Left hindlimb (tissue), 1 donor: ENCODE results near the gene CDHR1.
"Not testable (repeated sequence)": the region's sequence is repeated elsewhere in the genome, so short reads cannot be mapped to it uniquely, and the experiment has no call there.

Experiments
- DNase-seq: peaks from one replicate; pipeline ENCODE4 v3.0.0-alpha.2; 2018

Gene CDHR1

DNA sequence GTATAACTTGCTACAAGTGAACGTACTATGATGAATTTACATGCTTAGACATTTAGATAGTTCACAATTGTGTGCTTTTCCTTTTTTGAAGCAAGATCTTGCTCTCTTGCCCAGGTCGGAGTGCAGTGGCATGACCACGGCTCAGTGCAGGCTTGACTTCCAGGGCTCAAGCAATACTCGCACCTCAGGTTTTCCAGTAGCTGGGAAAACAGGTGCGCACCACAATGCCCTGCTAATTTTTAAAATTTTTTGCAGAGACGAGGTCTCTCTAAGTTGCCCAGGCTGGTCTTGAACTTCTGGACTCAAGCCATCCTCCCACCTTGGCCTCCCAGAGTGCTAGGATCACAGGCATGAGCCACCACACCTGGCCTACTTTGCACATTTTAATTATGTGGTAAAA, 18.9 kb upstream of the CDHR1 start:
- DNase-seq, result no peak

DNA sequence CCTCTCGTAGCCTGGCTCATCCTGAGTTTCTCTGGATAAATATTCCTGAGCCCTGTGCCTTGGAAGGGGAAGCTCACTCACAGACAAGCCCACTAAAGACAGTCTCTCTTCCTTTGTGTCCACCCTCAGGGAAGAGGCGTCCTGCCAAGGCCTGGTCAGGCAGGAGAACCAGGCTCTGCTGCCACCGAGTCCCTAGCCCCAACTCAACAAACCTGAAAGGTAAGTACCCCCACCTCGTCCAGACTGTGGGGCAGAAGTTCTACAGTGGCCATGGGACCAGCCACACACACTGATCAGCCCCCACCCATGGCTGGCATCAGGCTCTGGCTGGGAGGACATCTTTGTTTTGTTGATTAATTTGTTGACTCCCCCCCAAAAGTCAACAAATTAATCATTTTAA, 18.0 kb upstream of the CDHR1 start:
- no peak for DNase-seq

DNA sequence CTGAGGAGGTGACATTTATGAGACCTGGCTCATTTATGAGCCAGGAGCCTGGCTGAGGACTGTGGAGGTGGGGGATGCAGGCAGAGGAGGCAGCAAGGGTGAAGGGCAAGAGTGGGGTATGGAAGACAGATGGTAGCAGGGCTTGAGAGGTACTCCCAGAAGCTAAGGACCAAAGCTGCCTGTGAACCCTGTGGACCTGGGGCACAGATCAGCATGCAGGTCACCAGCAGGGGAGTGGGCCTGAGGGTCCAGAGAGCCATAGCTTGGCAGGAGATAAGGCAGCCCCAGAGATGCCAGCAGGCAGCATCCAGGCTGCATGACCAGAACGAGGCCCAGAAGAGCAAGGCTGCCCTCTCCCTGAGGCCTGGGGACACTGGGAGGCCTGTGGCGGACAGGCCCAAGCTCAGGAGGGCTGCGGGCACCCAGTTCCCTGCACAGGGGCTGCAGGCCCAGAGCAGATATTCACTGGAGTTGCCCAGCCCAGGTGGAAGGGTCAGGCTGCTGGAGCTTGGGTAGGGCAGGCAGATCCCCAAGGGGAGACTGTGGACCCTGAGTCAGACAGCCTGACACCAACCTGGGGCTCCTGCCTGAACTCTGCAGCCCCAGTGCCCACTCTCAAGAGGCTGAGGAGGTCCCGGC, 17.4 kb upstream of the CDHR1 start:
- DNase-seq, result no peak

DNA sequence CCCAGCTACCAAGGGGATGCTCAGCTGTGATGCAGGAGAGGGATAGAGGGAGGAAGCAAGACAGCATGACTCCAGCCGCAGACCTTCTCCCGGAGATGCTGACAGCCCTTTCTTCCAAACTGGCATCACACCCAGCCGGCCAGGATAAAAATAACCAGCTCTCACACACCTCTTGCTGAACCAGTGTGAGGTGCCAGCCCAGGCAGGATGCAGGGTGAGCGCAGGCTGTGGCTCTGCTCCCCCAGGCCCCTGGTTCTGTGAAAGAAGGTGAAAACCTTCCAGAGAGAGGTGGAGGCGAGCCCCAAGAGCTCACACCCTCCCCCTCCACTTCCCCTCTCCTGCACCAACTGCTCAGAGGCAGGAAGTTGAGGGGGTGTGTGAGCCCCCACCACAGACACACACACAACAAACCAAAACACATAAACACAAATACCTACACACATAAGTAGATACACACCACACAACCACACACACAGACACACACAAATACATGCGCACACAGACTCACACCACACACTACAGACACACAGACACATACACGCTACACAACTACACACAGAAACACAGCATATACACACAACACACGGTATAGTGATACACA, 16.7 kb upstream of the CDHR1 start:
- DNase-seq, result no peak

DNA sequence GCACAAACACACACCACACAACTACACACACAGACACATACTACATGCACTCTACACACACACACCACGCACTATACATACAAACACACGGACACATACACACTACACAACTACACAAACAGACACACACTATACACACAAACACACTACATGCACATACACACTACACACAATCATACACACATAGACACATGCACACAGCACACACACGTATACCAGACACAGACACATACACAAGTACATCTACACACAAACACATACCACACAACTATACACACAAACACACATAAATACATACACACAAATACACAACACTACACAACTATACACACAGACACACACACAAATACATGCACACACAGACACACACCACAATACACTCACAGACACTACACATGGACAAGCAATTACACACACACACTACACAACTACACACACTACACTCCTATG, 16.2 kb upstream of the CDHR1 start:
- DNase-seq, result no peak

DNA sequence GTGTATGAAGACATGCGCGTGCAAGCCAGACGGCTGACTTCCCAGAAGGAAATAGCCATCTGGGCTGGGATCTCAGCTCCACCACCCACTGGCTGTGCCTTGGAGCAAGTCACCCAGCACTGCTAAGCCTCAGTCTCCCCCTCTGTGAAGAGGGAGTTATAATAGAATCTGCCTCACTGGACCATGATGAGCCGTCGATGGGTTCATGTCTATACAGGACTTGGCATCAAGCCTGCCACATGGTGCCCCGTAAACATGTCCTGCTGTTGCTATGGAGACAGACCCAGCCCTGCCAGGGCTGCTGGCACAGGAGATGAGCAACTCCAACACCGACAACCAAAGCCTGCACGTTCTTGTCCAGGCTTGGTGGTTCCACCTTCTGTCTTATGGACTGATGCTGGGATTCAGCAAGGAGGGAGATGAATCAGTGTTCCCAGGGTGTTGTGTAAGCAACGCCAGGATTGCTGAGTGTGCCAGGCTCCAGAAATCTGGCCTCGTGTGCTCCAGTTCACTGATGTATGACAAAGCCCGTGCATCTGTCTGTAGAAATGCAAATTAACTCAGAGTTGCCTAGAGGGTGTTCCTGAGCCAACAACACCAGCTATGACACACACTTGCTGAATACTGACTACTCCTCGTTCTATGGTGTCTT, 15.2 kb upstream of the CDHR1 start:
- DNase-seq, result no peak

DNA sequence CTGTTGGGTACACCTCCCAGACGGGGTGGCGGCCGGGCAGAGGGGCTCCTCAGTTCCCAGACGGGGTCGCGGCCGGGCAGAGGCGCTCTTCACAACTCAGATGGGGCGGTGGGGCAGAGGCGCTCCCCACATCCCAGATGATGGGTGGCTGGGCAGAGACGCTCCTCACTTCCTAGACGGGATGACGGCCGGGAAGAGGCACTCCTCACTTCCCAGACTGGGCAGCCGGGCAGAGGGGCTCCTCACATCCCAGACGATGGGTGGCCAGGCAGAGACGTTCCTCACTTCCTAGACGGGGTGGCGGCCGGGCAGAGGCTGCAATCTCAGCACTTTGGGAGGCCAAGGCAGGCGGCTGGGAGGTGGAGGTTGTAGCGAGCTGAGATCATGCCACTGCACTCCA, 14.0 kb upstream of the CDHR1 start:
- not testable (repeated sequence) for DNase-seq

DNA sequence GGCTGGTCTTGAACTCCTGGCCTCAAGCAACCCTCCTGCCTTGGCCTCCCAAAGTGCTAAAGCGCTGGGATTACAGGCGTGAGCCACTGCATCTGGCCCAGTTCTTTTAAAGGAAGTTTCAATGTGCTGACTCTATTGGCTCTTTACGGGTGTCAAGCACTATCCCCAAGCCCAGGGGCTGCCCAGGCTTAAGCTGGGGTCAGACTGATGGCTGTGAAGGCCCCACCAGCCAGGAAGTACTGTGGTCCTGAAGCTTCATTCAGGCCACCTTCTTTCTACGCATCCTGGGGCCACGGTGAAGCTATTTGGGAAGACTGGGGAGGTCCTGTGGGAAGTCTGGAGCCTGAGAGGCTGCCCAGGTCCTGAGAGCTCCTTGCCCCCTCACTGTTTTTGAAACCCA, 12.7 kb upstream of the CDHR1 start:
- DNase-seq, result no peak

DNA sequence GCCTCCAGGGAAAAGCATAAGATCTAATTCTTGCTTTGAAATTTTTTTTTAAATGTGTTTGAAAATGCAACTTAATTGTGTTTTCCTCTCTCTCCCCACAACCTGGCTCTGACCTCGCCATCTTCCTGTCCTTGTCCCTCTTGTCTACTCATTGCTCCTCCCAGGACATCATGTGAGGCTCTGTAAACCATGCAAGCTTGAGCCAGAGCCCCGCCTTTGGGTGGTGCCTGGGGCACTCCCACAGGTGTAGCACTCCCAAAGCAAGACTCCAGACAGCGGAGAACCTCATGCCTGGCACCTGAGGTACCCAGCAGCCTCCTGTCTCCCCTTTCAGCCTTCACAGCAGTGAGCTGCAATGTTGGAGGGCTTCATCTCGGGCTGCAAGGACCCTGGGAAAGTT, 9.8 kb upstream of the CDHR1 start:
- no peak for DNase-seq

DNA sequence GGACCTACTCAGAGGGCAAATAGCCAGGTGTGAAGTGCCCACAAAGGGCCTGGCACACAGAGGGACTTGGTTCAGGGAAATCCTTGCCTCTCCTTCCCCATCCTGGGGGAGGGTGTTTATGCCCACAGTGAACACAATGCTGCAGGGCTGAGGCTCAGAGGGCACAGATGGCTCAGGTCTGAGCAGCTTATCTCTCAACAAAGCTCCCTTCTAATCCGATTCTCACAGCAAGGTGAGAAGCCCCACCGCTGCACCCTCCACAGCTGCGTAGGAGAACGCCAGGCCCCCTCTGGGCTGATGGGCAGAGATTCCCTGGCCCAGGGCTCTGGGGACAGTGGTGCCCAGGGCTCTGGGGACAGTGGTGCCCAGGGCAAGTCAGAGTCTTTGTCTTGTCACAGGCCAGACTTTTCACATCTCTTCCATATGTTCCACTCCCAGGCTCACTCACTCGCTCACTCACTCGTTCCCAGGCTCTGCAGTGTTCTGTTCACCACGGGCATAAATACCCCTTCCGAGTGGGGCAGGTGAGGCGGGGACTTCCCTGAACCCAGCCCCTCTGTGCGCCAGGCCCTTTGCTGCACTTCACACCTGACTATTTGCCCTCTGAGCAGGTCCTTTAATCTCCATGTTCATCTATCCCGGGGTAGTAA, 8.7 kb upstream of the CDHR1 start:
- DNase-seq, result no peak

DNA sequence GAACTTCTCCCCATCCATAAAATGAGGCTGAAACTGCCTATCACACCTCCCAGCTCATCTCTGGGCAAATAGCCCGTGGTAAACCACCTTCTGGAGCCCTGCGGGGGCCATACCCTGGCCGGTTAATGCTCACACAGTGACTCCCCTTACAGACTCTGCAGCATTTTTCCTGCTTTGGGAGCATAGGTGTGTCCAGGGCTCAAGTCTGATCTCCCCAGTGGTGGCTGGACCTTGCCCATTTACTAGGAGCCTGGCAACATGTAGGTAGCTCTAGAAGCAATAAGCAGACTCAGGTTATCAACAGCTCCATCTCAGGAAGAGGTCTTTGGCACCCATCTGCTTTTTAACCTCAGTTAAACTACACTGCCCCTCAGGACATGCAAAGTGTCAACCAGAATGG, 5.5 kb upstream of the CDHR1 start:
- DNase-seq, result no peak

DNA sequence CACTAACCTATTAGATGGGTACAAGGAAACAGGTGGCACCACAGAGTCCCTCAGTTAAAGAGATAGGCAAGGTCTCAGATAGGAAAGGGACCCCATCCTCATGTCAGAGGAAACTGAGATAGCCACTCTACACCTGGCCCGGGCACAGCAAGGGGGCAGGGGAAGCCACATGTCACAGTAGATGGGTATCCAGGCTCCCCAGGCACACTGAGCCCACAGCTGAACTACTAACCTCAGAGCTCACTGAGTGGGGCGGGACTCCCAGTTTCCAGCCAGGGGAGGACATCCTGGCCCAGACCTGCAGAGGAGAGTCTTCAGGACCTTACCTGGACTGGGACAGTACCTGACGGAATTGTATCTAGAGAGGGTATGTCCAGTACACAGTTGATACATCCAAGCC, 3.7 kb upstream of the CDHR1 start:
- DNase-seq, result no peak

DNA sequence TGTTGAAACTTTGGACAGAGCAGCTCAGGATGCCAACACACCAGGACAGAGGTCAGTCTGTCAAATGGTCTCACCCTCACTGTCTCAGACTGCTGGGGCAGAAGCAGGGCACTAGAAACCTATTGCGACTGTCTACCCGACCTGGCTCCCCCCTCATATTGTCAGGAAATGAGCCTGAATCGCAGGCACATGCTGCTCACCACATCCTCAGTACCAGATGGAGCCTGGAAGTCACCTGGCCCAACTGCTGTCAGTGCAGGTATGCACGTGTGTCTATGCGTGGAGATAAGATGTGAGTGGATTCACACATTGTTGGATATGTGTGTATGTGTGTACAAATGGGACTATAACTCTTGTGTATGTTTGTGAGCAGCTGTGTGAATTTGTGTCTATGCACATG, 3.2 kb upstream of the CDHR1 start:
- no peak for DNase-seq

DNA sequence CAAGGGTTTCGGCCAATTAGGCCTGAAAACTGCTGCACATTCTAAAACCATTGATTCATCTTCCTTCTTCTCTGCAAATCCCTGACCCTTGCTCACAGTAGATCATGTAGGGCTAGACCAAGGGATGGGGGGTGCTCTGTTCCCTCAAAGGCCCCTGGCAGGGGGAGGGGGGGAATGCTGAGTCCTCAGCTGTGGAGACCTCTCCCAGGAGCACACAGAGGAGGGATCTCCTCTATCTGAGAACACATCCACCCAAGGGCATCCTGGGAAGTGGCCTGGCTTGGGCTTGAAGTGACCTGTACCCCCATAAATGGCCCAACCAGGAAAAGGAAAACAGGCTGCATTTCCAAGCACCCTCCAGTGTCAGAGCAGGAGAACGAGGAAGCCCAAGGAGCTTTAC, 1.0 kb upstream of the CDHR1 start:
- no peak for DNase-seq

DNA sequence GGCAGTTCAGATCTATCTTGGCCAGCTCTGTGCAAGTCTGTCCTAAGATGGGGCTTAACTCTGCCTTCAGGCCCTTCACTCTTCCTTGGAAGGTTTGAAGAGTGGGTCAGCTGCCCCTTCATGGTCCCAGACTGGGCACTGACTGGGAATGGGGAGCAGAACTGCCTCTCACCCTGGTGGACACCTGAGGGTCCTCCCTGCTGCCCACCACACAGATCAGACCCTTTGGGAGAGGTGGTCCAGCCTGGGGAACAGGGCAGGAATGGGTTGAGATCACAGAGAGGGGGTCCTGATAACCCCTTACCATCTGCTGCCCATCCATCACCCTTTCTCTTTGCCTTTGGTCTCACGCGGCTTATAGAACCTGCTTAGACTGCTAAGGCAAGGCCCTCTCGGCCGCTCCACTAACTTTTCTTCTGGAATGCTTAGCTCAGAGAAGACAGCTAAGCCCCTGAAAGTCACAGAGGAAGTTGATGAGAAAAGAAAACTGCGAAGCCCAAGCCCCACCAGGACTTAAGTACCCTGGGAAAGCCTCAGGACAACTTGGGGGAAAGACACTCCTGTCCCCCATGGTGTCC, 402 bp upstream of the CDHR1 start:
- no peak for DNase-seq

DNA sequence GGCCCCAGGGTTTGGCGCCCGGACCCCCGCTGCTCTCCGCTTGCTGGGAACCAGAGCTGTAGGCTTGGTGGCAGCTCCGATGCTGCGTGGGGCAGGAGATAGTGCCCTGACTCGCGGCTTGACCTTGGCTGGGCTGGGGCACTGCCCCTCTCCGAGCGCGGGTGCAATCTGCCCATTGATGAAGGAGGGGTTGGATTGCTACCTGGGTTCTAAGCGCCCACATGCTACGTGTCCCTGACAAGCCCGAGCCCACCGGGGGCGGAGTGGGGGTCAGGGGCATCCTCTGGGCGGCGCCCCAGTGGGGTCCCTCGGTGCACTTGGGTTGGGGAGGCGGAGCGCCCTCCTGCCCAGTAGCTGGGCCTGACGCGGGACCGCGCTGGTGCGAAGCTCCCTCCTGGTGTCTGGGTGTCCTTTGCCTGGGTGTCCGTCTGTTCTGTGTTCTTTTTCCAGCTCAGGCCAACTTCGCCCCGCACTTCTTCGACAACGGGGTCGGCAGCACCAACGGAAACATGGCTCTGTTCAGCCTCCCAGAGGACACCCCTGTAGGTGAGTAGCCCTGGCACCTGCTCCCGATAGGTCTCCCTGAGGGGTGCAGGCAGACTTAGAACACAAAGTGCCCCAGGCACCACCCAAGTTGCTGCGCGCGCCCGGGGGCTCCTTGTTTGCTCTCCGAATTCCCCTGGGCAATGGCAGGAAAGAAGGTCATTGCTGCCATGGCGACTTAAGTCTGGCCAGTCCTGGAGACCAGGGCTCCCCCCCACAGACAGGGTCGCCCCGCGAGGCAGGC, 900 bp downstream of the CDHR1 start:
- DNase-seq, result no peak

DNA sequence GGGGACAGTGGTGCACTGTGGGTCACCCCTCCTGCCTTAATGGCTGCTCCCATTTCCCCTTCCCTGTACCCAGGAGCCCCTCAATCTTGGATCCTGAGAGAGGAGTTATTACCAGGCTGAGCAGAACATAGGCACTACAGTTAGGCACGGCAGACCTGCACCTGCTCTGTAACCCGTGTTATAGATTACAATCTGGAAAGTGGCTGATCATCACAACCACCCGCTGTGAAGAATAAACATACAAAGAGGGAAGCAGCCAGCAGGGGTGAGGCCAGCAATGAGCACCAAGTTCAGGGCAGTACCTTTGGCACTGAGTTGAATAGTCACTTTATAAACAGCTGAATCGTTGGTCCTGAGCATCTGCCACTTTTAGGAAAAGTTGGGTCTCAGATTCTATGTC, 1.7 kb downstream of the CDHR1 start:
- DNase-seq, result no peak

DNA sequence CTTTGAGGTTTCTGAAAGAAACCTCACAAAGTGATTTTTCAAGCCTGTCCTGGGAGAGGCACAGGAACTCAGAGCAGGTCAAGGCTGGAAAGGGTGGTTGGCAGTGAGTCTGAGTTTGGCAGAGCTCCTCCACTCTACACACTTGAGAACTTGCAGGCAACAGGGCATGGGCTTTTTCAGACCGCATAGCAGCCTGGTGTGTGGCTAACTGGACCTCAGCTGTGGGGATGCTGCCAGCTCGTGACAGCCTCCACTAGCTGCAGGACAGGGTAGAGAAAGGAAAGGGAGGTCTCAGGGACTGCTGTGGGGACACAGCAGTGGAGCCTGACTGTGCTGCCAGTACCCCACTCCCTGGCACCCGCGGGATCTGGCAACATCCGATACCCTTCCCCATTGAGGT, 2.6 kb downstream of the CDHR1 start:
- no peak for DNase-seq

DNA sequence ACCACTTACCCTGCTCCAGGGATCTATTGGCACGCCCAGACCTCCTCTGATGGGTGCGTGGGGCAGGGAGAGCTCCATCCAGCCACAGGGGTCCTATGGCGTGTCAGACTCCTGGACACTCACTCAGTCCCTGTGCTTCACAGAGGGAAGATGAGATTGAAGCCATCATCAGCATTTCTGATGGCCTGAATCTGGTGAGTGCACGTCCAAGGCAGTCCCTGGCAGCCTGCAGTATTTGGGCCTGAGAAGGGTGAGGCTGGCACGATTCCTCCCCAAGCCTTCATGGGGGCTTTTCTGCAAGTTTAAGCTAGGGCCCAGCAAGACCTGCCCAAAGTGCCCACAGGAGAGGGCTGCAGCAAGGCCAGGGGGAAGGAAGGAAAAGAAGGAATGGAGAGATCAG, 3.3 kb downstream of the CDHR1 start:
- DNase-seq, result no peak

DNA sequence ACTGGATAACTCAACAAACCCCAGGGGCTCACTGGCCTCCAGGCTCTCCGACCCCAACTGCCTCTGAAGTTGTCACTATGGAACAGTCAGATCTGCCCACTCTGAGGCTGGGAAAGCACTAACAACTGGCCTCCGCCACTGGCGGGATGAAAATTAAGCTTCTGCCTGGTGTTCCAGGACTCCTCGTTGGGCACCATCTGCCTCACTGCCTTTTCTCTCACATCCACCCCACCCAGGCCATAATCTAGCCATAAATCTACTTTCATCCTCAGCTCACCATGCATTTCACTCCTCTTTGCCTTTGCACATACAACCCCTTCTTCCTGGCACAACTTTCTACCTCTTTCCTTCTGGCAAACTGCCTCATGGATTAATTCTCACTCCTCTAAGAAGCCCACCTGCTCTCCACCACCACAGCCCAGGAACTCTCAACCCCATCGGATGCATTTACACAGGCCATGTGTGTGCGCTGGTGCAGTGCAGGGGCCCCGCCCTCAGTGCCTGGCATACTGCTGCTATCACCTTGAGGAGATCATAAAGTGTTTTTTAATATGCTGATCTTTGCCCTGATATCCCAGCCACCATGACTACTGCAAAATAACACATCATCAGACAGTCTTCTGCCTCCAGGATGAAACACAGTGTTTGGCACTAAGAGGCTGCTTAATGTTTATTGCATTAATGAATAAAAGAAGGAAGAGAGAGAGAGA, 4.0 kb downstream of the CDHR1 start:
- DNase-seq, result no peak

DNA sequence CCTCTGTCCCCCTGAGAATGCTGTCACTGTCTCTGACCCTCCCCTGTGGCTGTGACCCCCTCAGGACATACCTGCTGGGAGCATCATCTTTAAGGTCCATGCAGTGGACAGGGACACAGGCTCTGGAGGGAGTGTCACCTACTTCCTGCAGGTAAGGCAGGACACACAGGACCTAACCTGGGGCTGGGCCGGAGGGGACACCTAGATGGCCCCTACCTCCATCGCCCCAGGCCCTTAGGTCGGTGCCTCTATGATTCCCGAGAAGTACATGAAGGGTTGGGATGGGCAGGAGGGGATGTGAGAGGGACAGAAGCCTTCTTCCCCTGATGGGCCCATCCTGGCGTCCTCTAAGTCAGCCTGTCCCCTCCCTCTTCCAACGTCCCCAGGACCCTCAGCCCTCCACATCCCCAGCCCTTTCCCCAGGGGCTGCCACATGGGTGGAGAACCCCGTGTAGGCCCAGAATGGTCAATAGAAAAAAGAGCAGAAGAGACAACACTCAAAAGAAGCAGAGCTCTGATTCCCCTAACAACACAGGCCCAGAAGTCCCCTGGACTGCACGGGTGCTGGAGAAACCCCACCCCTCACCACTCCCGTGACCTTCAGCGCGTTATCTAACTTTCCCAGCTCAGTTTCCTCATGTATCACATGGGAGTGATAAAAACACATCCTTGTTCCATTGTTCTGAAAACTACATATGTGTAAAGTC, 6.4 kb downstream of the CDHR1 start:
- DNase-seq, result no peak

DNA sequence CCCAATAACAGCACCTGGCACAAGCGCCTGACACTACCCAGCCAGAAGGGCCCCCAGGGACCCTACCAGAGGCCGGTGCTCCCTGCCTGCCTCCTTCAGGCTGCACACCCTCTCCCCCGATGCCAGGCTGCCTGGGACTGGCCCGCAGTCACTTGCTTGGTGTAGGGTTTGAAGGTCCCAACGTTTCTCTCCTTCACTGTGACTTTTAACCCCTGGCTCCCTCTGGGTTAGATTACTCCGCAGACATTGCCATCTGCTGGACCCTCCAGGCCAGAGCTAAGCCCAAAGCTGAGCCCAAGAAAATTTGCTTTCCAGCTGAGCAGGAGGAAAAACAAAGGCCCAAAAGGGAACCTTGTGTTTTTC, 6.9 kb downstream of the CDHR1 start:
- DNase-seq, result no peak
